ENCODE results near the gene ZNF670.

Gene ZNF670

DNA sequence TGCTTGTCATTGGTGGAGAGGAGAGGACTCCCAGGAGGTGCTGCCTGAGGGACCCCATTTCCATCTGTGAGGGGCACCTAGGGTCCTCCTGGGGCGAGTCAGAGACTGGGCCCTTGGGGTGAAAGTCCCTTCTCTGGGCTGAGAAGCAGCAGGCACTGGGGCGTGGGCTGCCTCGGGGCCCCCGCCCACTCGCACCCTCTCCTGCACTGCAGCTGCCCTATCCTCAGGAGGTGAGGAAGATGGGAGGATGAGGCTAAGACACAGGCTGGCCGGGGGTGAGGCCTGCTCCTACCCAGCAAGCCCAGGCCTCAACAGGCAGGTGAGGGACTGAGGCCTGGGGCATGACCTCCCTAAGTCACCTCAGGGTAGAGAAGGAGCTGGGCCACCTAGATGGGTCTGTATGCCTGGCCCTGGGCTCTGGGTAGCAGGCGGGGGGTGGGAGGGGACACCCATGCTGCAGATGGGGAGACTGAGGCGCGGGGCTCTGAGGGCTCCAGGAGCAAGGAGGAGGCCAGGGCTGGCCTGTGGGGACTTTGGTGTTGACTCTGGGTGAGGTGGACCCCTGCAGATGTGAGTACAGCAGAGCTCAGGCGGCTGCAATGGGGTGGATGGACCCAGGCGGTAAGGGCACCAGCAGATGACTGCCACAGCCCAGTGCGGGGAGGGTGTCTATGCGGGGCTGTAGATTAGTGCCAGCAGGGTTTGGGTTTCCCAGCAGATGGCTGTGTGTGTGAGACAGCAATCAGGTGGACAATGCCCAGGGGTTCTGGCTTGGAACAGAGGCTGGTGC lies 35.9 kb upstream of the ZNF670 start:
- FAIRE-seq: no peak

DNA sequence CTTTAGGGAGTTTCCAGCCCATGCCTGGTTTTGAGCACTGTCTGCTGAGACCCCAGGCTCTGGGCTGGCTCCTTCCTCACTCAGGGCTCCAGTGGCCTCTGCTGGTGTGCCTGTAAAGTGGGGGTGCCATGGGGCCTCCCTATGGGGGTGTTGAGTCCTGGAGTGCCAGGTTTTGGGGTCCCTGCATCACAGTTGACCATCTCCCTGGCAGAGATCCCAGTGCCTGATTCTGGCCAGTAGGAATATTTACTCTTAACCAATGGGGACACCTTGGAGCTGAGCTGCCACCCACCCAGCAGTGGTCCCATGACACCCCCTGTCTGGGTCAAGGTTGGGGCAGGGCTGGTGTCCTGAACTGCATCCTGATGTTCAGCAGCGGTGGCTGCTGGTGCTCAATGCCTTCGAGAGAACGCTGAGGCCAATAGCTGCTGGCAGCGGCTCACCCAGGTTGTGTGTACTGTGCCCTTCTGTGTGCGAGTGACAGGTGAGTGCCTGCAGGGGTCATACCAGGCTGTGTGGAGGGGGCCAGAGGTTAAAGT lies 35.2 kb upstream of the ZNF670 start:
- no peak for FAIRE-seq
- no peak for DNase-seq (ENCODE audit: insufficient read length, low spot score)
- no peak for TF ChIP-seq POLR2AphosphoS5 (IDR thresholded peaks at IDR 0.05; ENCODE audit: low read depth, low read length)

More for the DNA sequence above, 35.9 kb upstream of the ZNF670 start:
- TF ChIP-seq PAX5 (IDR thresholded peaks at IDR 0.05; ENCODE audit: insufficient read depth, low read length, severe bottlenecking): no peak
- no peak for TF ChIP-seq POLR2A (IDR thresholded peaks at IDR 0.05; ENCODE audit: low read depth, low read length)
- no peak for TF ChIP-seq SPI1 (IDR thresholded peaks at IDR 0.05; ENCODE audit: low read depth, low read length)
- no peak for TF ChIP-seq TAF1 (IDR thresholded peaks at IDR 0.05; ENCODE audit: low read depth, low read length)
- TF ChIP-seq POLR2AphosphoS5 (IDR thresholded peaks at IDR 0.05; ENCODE audit: low read depth, low read length): no peak
- TF ChIP-seq POU2F2 (IDR thresholded peaks at IDR 0.05; ENCODE audit: low read depth, low read length): no peak
- DNase-seq (ENCODE audit: insufficient read length, low spot score): no peak

DNA sequence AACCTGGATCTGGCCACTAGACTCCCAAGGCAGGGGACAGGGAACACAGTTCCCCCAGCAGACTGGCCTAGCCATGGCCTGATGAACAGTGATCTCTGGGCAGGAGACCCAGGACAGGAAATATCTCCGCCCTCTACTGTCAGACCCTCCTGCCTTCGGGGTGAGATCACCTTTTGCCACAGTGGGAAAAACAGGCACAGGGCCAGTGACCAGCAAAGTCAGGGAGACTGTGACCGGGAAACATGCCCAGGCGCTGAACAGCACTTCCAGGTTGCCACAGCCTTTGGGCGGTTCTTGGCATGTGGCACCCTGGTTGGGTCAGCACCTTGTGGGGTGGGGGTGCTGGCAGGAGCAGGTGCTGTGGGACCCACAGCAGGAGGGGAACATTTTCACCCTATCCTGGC lies 34.5 kb upstream of the ZNF670 start:
- no peak for TF ChIP-seq POU2F2 (IDR thresholded peaks at IDR 0.05; ENCODE audit: low read depth, low read length)
- FAIRE-seq (no peak), DNase-seq (ENCODE audit: insufficient read length, low spot score) (no peak)

DNA sequence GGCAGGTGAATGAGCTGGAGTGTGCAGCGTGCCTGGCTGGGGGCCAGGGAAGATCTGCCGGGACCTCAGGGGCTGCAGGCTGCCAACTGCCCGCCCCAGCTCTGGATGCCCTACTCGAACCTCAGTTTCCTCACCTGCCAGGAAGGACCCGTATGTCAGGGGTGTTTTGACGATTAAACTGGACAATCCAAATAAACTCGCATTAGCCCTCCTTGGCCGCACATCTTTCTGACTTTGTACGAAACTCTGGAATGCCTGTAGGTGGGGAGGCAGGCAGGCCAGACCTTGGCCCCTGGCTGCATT lies 33.8 kb upstream of the ZNF670 start:
- TF ChIP-seq TAF1 (IDR thresholded peaks at IDR 0.05; ENCODE audit: low read depth, low read length): no peak
- no peak for TF ChIP-seq POU2F2 (IDR thresholded peaks at IDR 0.05; ENCODE audit: low read depth, low read length)
- TF ChIP-seq POLR2A (IDR thresholded peaks at IDR 0.05; ENCODE audit: low read depth, low read length): no peak
- no peak for TF ChIP-seq PAX5 (IDR thresholded peaks at IDR 0.05; ENCODE audit: insufficient read depth, low read length, severe bottlenecking)
- TF ChIP-seq SPI1 (IDR thresholded peaks at IDR 0.05; ENCODE audit: low read depth, low read length): no peak
- no peak for TF ChIP-seq POLR2AphosphoS5 (IDR thresholded peaks at IDR 0.05; ENCODE audit: low read depth, low read length)
- no peak for FAIRE-seq
- no peak for DNase-seq (ENCODE audit: insufficient read length, low spot score)

DNA sequence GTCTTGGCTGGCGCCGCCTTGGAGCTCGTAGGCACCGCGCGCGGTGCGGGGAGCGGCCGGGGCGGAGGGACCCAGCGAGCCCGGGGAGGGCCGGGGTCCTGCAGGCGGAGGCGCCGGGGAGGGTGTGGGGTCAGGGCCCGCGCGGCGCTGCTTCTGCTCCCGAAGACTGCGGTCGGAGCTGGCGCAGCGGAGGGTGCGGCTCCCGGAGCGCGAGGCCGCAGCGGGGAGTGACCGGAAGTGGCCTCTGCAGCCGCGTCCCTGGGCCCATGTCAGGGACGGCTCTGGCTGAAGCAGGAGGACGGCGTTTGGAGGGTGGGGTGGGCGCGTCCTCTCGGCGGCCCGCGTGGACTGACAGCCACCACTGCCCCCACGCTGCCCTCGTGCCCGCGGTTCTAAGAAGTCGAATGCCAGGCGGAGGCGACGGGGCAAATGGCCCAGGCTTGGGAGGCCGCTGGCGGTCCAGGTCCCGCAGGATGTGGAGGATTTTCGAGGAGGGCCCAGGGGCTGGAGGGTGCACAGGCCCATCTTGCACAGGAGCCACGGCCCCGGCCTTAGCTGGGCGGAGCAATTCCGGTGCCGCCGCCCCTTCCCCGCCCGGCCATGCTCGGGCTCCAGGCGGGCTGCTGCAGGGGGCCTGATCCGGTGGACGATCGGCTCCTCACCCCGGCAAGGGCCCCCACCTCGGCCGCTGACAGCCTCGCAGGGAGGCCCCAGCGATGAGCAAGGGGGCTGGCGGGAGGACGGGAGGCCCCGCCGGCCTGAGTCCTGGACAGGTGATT lies 33.3 kb upstream of the ZNF670 start:
- FAIRE-seq: no peak
- no peak for TF ChIP-seq SPI1 (IDR thresholded peaks at IDR 0.05; ENCODE audit: low read depth, low read length)
- TF ChIP-seq TAF1 (IDR thresholded peaks at IDR 0.05; ENCODE audit: low read depth, low read length): no peak
- no peak for TF ChIP-seq POU2F2 (IDR thresholded peaks at IDR 0.05; ENCODE audit: low read depth, low read length)
- TF ChIP-seq POLR2A (IDR thresholded peaks at IDR 0.05; ENCODE audit: low read depth, low read length): no peak
- no peak for TF ChIP-seq PAX5 (IDR thresholded peaks at IDR 0.05; ENCODE audit: insufficient read depth, low read length, severe bottlenecking)
- no peak for TF ChIP-seq POLR2AphosphoS5 (IDR thresholded peaks at IDR 0.05; ENCODE audit: low read depth, low read length)

DNA sequence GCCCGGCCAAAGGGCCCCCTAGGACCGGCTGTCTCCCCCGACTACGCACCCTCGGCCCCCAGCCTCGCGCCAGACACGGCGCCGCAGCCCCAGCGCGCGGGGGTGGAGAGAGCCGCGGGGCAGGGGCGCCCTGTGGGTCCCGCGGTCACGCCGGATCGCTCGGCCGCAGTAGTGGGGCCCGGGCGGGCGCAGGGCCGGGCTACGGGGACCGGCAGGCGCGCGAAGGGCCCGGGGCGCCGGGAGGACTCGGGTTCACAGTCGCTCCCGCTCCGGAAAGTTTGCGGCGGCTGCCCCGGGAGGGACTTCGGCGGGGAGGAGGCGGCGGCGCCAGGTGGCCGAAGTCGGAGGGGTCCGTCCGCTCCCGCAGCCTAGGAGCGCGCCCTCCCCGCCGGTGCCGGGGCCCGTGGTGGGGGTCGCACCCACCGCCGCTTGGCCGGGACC lies 32.7 kb upstream of the ZNF670 start:
- TF ChIP-seq TAF1 (IDR thresholded peaks at IDR 0.05; ENCODE audit: low read depth, low read length): no peak
- no peak for TF ChIP-seq PAX5 (IDR thresholded peaks at IDR 0.05; ENCODE audit: insufficient read depth, low read length, severe bottlenecking)
- no peak for TF ChIP-seq POLR2AphosphoS5 (IDR thresholded peaks at IDR 0.05; ENCODE audit: low read depth, low read length)
- no peak for TF ChIP-seq SPI1 (IDR thresholded peaks at IDR 0.05; ENCODE audit: low read depth, low read length)
- no peak for TF ChIP-seq POLR2A (IDR thresholded peaks at IDR 0.05; ENCODE audit: low read depth, low read length)
- TF ChIP-seq POU2F2 (IDR thresholded peaks at IDR 0.05; ENCODE audit: low read depth, low read length): no peak
- DNase-seq (ENCODE audit: insufficient read length, low spot score) (no peak), FAIRE-seq (no peak)

More for the DNA sequence above, 33.3 kb upstream of the ZNF670 start:
- DNase-seq (ENCODE audit: insufficient read length, low spot score): no peak

DNA sequence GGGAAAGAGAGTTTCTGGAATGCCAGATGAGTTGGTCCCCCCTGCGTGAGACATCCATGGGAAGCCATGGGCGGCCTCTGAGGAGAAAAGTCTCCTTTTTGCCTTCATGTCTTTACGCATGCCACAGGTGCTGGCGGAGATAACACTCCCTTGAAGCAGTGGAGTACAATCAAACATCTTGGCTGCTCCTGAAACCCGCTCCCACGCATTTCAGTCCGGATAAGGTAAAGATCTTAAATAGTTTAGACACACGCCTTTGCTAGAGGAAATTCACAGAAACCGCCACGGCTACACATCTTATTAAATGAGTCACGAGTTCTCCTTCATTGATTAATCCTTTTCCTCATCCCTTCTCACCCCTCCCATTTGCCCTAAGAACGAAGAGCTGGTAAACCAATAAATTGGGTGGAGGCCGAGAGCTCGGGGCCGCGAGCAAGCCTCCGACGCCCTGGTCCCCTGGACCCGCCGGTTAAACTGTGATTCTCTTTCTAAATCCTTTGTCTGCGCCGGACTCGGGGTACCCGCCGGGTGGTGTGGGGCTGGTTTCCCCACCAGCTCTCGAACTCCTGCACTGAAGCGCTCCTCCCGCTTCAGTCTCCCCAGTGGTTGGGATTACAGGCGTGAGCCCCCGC lies 32.1 kb upstream of the ZNF670 start:
- DNase-seq (ENCODE audit: insufficient read length, low spot score) (no peak), FAIRE-seq (no peak)
- TF ChIP-seq POU2F2 (IDR thresholded peaks at IDR 0.05; ENCODE audit: low read depth, low read length) (no peak), TAF1 (IDR thresholded peaks at IDR 0.05; ENCODE audit: low read depth, low read length) (no peak), POLR2A (IDR thresholded peaks at IDR 0.05; ENCODE audit: low read depth, low read length) (no peak), SPI1 (IDR thresholded peaks at IDR 0.05; ENCODE audit: low read depth, low read length) (no peak), POLR2AphosphoS5 (IDR thresholded peaks at IDR 0.05; ENCODE audit: low read depth, low read length) (no peak), PAX5 (IDR thresholded peaks at IDR 0.05; ENCODE audit: insufficient read depth, low read length, severe bottlenecking) (no peak)

DNA sequence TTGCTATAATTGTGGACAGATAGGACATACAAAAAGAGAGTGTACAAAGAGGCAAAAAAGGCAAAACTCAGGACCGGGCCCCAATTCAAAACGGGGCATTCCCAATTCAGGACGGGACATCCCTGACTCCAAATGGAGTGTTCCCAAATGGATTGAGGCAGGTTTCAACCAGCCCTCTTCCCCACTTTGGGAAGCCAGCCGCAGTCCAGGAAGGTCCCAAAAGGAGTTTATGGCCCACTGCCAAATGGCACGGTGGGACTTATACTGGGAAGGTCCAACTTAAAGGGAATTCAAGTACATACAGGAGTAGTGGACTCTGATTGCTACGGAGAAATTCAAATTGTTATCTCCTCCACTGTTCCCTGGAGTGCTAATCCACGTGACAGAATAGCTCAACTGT lies 29.1 kb upstream of the ZNF670 start:
- DNase-seq (ENCODE audit: insufficient read length, low spot score): no peak
- FAIRE-seq: no peak
- no peak for TF ChIP-seq POLR2A (IDR thresholded peaks at IDR 0.05; ENCODE audit: low read depth, low read length)
- no peak for TF ChIP-seq PAX5 (IDR thresholded peaks at IDR 0.05; ENCODE audit: insufficient read depth, low read length, severe bottlenecking)
- TF ChIP-seq POU2F2 (IDR thresholded peaks at IDR 0.05; ENCODE audit: low read depth, low read length): no peak
- no peak for TF ChIP-seq POLR2AphosphoS5 (IDR thresholded peaks at IDR 0.05; ENCODE audit: low read depth, low read length)
- TF ChIP-seq TAF1 (IDR thresholded peaks at IDR 0.05; ENCODE audit: low read depth, low read length): no peak
- no peak for TF ChIP-seq SPI1 (IDR thresholded peaks at IDR 0.05; ENCODE audit: low read depth, low read length)

DNA sequence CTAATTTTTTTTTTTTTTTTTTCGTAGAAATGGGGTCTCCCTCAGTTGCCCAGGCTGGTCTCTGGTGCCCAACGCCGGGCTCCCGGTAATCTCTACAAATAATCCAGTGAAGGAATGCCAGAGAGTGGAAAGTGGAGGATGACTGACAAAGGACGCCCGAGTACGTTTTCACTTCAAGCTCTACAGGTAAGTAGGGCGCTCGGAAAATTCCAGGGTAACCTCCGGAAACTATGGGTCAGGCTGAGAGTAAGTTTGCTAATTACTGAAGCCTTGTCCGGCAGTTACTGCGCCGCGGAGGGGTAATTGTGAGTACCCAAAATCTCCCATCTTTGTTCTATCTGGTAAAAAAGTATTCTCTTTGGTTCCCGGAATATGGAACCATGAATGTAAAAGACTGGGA lies 27.4 kb upstream of the ZNF670 start:
- TF ChIP-seq POLR2AphosphoS5 (IDR thresholded peaks at IDR 0.05; ENCODE audit: low read depth, low read length) (no peak), SPI1 (IDR thresholded peaks at IDR 0.05; ENCODE audit: low read depth, low read length) (no peak), POU2F2 (IDR thresholded peaks at IDR 0.05; ENCODE audit: low read depth, low read length) (no peak), PAX5 (IDR thresholded peaks at IDR 0.05; ENCODE audit: insufficient read depth, low read length, severe bottlenecking) (no peak), TAF1 (IDR thresholded peaks at IDR 0.05; ENCODE audit: low read depth, low read length) (no peak), POLR2A (IDR thresholded peaks at IDR 0.05; ENCODE audit: low read depth, low read length) (no peak)
- no peak for FAIRE-seq
- DNase-seq (ENCODE audit: insufficient read length, low spot score): no peak

All from GM12891 (cell line).